ENCODE data around the gene KLHL3. TPM values are rescaled to one million over a fixed set of nuclear protein-coding genes. Genes with fewer than 3 reads are reported as not detected.

Gene KLHL3
- total RNA-seq, 1 donor from 2014 or later = 6.7 TPM

- no peak for TF ChIP-seq CTCF (IDR thresholded peaks at IDR 0.05)
- no peak for DNase-seq
- ATAC-seq = no peak
- no peak overlapping the region for H3K4me3 ChIP-seq
- no peak overlapping the region for H3K27ac ChIP-seq
- H3K4me1 ChIP-seq = peaks cover 5% of the 10 kb centered on the region
- H3K36me3 ChIP-seq = no peaks in the 10 kb centered on the region
- no peaks in the 10 kb centered on the region for H3K9me3 ChIP-seq
- no peaks in the 10 kb centered on the region for H3K27me3 ChIP-seq (ENCODE audit: low read depth)
- intact Hi-C loops (cut with DNase I) = no loop called here
These were observed 21.7 kb upstream of the KLHL3 start for GRCh38 chr5:137757634-137758033.

GRCh38 chr5:137754961-137755762 lies 19.3 kb upstream of the KLHL3 start:
- TF ChIP-seq CTCF (IDR thresholded peaks at IDR 0.05) = no peak
- intact Hi-C loops (cut with DNase I) = no loop called here
- peak; percentile 50 to 60 for ATAC-seq
- Histone ChIP-seq H3K4me1 (peaks cover 28% of the 10 kb centered on the region), H3K4me3 (peak overlapping the region; percentile 82), H3K27ac (peak overlapping the region; percentile 99), H3K9me3 (no peaks in the 10 kb centered on the region), H3K36me3 (no peaks in the 10 kb centered on the region), H3K27me3 (ENCODE audit: low read depth) (no peaks in the 10 kb centered on the region)
- DNase-seq = no peak

- peak; percentile 99 for DNase-seq
- Histone ChIP-seq H3K4me3 (peak within 1 kb of the TSS; percentile 82), H3K27ac (peak within 1 kb of the TSS; percentile 99), H3K9me3 (no peaks in the 10 kb centered on the region), H3K36me3 (no peaks in the 10 kb centered on the region), H3K4me1 (peaks cover 36% of the 10 kb centered on the region), H3K27me3 (ENCODE audit: low read depth) (no peaks in the 10 kb centered on the region)
- ATAC-seq = peak; percentile 96 to 98
- TF ChIP-seq CTCF (IDR thresholded peaks at IDR 0.05) = peak; percentile 12
- intact Hi-C loops (cut with DNase I) = no loop called here
These were observed 18.5 kb upstream of the KLHL3 start, which contains the start of gene HNRNPA0 for GRCh38 chr5:137754188-137754960. HNRNPA0 (minus strand) TSS chr5:137754363; CDS start chr5:137754066, 297 bp downstream.

GRCh38 chr5:137753691-137754187 lies 17.9 kb upstream of the KLHL3 start:
- no peak for TF ChIP-seq CTCF (IDR thresholded peaks at IDR 0.05)
- no peak for DNase-seq
- H3K27ac ChIP-seq = peak overlapping the region; percentile 99
- H3K9me3 ChIP-seq = no peaks in the 10 kb centered on the region
- H3K4me3 ChIP-seq = peak overlapping the region; percentile 82
- no peaks in the 10 kb centered on the region for H3K27me3 ChIP-seq (ENCODE audit: low read depth)
- intact Hi-C loops (cut with DNase I) = no loop called here
- ATAC-seq = peak; percentile 51 to 55
- H3K4me1 ChIP-seq = peaks cover 40% of the 10 kb centered on the region
- no peaks in the 10 kb centered on the region for H3K36me3 ChIP-seq

GRCh38 chr5:137752905-137753690 lies 17.2 kb upstream of the KLHL3 start:
- DNase-seq (peak; percentile 76), ATAC-seq (peak in 1 of 2 donors; percentile 4)
- TF ChIP-seq CTCF (IDR thresholded peaks at IDR 0.05) = no peak
- intact Hi-C loops (cut with DNase I) = no loop called here
- Histone ChIP-seq H3K4me1 (peaks cover 40% of the 10 kb centered on the region), H3K27ac (peak overlapping the region; percentile 99), H3K9me3 (no peaks in the 10 kb centered on the region), H3K4me3 (peak overlapping the region; percentile 82), H3K27me3 (ENCODE audit: low read depth) (no peaks in the 10 kb centered on the region), H3K36me3 (no peaks in the 10 kb centered on the region)
